T1000 (cell line): ENCODE results near the gene UPF1.

Source experiments
- DNase-seq: peaks from one replicate; lab custom pipeline; 2025; ENCODE audit warnings: mixed read lengths; lab: John Stamatoyannopoulos, UW

The UPF1 gene

GRCh38 chr19:18875726-18876125 lies 44.0 kb downstream of the UPF1 start:
- no peak for DNase-seq

- DNase-seq = no peak
Measured at GRCh38 chr19:18876865-18877264, 45.1 kb downstream of the UPF1 start.

- DNase-seq = no peak
Measured at GRCh38 chr19:18878058-18878797, 46.5 kb downstream of the UPF1 start.

- DNase-seq = no peak
Measured at GRCh38 chr19:18878858-18879578, 47.3 kb downstream of the UPF1 start.

- DNase-seq = no peak
Measured at GRCh38 chr19:18879579-18880373, 48.0 kb downstream of the UPF1 start.

GRCh38 chr19:18881491-18881890 lies 49.7 kb downstream of the UPF1 start:
- DNase-seq = no peak

DNA sequence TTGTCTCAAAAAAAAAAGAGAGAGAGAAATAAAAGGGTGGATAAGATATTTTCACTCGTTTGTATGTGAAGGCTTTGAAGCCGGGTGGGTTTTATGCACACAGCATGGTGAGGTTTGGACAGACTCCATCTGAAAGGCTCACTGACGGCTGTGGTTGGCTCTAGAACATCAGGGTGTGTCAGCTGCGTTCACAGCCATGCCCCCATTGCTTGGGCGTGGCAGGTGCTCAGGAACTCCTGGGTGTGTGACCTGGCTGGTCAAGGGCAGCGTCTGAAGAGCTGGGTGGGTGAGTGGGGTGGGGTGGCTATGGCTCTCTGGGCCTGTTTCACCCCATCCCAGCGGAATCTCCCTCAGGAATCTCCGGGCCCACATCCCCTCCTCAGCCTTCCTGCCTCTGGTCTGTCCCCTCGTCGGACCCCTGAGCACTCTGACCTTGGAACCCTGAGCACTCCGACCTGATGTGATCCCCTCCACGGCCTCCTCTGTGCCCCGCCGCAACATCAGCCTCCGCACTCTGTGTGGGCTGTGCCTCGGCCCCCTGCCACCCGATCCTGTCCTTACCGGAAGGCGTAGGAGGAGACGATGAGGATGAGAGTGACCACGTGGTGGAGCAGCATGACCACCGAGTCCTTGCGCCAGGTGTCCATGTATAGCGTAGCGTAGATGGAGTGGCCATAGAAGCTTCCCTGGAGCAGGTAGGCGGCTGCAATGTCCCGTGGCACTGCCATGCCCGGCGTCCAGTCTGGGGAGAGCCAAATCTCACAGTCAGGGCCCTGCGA lies 52.0 kb downstream of the UPF1 start:
- DNase-seq = no peak

DNA sequence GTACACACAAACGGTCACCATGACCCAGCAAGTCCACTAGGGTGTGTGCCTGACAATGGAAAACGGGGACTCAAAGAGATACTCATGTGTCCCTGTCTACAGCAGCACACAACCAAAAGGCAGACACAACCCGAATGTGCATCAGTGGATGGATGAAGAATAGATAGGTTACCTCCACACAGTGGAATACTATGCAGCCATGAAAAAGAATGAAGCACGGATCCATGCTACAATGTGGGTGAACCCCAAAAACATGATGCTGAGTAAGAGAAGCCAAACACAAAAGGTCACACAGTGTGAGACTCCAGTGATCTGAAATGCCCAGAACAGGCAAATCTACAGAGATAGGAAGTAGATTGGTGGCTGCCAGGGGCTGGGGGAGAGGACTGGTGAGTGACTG lies 55.2 kb downstream of the UPF1 start:
- no peak for DNase-seq

- DNase-seq = no peak
Measured at GRCh38 chr19:18889949-18890745, 58.4 kb downstream of the UPF1 start.

DNA sequence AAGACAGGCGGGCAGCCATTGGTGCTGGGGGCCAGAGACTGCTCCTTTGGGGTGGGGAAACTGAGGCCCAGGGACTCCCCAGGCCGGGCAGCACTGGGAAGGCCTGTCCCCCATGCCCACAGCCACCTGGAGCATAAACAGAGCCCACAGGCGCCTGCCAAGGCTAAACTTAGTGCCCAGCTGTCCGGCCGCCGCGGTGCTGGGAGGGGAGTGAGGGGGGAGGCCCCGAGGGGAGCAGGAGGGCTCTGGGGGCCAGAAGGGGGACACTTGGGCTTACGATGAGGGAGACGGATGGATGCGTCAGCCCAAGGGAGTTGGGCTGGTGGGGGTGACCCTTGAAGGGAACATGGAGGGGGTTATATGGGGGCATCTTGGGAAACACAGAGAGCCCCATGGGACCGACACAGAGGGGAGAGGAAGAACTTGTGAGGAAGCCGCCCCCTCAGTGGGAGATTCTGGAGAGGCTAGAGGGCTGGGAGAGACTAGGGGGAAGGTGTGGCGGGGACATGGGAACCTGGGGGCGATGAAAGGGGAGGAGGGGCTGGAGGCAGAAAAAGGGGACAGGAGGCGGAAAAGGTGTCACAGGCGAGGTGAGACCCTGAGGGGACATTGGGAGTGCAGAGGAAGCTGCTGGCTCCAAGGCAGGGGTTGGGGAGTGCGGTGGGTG lies 62.0 kb downstream of the UPF1 start:
- no peak for DNase-seq

GRCh38 chr19:18894254-18895037 lies 62.7 kb downstream of the UPF1 start:
- no peak for DNase-seq

DNA sequence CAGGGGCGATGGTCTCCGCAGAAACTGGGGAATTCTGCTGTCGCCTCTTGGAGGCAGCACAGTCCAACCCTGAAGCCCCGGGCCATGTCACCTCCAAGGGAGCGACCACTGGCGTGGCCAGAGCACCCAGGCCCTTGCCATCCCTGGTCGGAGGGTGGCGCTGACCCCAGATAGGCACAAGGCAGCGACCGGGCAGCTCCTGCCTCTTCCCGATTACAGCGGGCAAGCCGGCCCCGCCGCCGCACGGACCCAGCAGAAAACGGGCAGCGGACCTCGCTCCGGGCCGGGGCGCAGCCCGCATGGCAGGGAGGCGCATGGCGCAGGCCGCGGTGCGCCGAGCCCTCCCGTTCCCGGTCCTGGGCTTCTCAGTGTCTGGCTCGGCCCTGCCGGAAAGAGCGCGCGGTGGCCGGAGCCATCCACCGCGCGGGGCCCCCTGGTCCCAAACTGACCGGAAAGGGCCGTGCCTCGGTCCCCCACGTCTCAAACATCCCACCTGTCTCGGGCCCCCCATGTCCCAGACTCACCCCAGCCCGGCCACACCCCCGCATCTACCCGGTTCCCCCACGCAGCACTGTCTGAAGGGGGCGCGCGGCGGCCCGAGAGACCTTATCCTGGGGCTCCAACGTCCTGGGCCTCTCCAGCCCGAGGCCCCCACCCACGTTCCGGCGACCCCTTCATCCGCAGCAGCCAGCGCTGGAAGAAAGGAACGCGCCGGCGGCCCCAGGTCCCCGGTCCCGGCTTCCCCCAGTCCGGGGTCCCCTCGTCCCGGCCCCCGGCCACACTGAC lies 63.5 kb downstream of the UPF1 start:
- DNase-seq = no peak

DNA sequence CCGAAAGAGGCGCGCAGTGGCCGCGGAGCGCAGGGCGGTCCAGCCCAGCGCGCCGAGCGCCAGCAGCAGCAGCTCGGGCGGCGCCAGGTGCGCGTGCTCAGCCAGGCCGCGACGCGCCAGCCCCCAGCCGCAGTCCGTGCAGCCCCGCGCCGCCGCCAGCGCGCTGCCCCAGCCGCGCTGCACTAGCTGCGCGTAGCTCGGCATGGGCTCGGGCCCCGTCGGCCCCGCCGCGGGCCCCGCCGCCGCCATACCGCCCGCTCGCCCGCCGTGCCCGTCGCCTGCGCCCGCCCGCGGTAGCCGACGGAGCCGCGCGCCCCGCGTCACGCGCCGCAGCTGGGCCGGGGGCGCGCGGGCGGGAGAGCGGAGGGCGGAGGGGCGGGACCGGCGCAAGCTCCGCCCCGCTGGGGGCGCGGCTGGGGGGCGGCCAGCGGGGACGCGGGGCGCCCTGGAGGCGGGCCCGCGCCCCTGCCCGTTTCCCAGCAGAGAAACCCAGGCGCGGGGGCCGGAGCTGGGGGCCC lies 64.1 kb downstream of the UPF1 start, which contains the start of gene CERS1:
Gene CERS1, minus strand, starts transcription at position 335 of the 518 bp plus-strand sequence. Its CDS starts 86 bp downstream, at position 249.
- DNase-seq = no peak

DNA sequence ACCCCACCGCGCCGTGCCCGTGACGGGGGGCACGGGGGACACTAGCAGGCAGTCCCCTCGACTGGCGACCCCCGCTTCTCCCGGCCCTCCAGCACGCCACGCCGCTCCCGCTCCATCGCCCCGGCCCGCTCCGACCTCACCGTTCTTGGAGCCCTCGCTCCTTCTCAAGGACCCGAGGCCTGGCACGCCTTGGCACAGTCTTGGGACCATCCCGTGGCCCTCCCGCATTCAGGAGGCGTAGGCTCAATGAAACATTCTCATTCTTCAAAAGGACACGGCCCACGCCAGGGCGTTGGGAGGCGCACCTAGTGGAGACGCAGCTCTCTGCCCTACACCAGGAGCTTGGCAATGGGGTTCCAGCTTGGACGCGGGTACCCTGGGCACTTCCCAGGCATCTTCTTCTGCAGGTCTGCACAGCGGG lies 64.7 kb downstream of the UPF1 start:
- no peak for DNase-seq

- DNase-seq = no peak
Measured at GRCh38 chr19:18897094-18898029, 65.6 kb downstream of the UPF1 start.

GRCh38 chr19:18898081-18898606 lies 66.4 kb downstream of the UPF1 start:
- no peak for DNase-seq
